Measurements from ENCODE around the gene ZNF304. TPM values are rescaled to one million over a fixed set of nuclear protein-coding genes. Genes with fewer than 3 reads are reported as not detected.

Gene ZNF304
- total RNA-seq (10 to 100 TPM in 6 of 7 donors, 1 to 10 TPM in 1; 9.8 to 16.7 (median 13.3) TPM), polyA plus RNA-seq (1 to 10 TPM; 2.9 to 3.9 (median 3.6) TPM)
- long read RNA-seq, donor 1 = 0 reads
- long read RNA-seq, donor 2, full-length matches to known transcripts = 2 of 2 reads
- long read RNA-seq, donor 2, partial matches to known transcripts = 0 of 2 reads
- long read RNA-seq, donor 2, other reads (novel, unspliced or antisense) = 0 of 2 reads

DNA sequence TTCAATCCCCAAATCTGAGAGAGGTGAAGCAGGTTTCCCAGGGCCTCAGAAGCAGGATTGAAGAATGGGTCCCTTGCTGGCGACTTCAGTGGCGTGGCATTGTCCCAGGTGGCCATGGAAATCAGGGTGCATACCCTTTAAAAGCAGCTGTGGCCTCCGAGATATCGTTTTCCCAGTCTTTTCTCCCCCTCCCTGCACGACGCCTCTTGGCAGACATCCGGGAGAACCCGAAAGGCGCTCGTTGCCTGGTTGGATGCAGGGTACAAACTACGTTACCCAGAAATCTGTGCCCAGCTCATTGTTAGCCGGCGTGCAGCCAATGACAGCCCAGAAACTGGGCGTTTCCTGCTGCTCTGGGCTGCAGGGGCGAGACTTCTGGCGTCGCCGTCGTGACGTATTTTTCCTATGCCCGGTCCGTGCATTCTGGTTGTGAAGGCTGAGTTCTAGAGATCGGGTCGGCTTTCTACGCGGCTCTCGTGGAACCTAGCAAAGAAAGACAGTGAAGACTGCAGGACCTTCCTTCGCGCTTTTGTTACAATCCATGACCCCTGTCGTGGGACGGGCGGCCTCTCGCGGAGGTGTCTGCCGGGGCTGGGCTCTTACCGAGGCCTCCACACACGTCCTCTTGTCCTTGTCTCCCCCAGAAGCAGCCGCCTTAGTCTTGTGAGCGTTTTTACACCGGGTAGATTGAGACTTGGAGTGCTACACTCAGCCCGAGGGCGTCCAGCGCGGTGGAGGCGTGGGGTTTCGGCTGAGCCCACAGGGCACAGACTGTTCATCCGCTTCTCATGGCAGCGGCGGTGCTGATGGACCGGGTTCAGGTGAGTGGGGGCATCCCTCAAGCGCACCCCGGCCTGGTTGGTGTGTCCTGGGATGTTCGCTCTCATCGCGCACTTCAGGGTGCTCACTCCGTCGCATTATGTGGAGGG lies at the start of gene ZNF304:
Gene ZNF304, plus strand, starts transcription at position 395 of the 929 bp plus-strand sequence. Its CDS starts 394 bp downstream, at position 789.
- WGBS, 5 donors = 2 to 4% (median 3%) methylated on average over 42 to 57 of the region's 57 CpGs
- Histone ChIP-seq H3K9me3 (peaks cover 0 to 37% (median 25%) of the 10 kb centered on the region in 8 donors), H3K36me3 (peaks cover 0 to 39% (median 31%) of the 10 kb centered on the region in 6 donors), H3K4me3 (peak within 1 kb of the TSS; percentile 78 to 92 (median 88)), H3K4me1 (peaks cover 15 to 39% (median 24%) of the 10 kb centered on the region in 6 donors), H3K27me3 (replicated peaks in 1 of 7) (peaks cover 0 to 11% (median 0%) of the 10 kb centered on the region in 7 donors), H3K27ac (peak within 1 kb of the TSS; percentile 54 to 87 (median 82))
- TF ChIP-seq POLR2AphosphoS5 (IDR thresholded peaks at IDR 0.05) = peak; percentile 78 to 85 (median 84)
- TF ChIP-seq, protein P1, sequence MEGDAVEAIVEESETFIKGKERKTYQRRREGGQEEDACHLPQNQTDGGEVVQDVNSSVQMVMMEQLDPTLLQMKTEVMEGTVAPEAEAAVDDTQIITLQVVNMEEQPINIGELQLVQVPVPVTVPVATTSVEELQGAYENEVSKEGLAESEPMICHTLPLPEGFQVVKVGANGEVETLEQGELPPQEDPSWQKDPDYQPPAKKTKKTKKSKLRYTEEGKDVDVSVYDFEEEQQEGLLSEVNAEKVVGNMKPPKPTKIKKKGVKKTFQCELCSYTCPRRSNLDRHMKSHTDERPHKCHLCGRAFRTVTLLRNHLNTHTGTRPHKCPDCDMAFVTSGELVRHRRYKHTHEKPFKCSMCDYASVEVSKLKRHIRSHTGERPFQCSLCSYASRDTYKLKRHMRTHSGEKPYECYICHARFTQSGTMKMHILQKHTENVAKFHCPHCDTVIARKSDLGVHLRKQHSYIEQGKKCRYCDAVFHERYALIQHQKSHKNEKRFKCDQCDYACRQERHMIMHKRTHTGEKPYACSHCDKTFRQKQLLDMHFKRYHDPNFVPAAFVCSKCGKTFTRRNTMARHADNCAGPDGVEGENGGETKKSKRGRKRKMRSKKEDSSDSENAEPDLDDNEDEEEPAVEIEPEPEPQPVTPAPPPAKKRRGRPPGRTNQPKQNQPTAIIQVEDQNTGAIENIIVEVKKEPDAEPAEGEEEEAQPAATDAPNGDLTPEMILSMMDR (IDR thresholded peaks at IDR 0.05 in 8 of 11, conservative IDR thresholded peaks at IDR 0.05 in 3 of 11) = no peak
- TF ChIP-seq POLR2A (IDR thresholded peaks at IDR 0.05) = no peak
- intact Hi-C loops (cut with DNase I; ENCODE audit: low total_unique reads) = no loop called here
- peak; percentile 97 for DNase-seq

DNA sequence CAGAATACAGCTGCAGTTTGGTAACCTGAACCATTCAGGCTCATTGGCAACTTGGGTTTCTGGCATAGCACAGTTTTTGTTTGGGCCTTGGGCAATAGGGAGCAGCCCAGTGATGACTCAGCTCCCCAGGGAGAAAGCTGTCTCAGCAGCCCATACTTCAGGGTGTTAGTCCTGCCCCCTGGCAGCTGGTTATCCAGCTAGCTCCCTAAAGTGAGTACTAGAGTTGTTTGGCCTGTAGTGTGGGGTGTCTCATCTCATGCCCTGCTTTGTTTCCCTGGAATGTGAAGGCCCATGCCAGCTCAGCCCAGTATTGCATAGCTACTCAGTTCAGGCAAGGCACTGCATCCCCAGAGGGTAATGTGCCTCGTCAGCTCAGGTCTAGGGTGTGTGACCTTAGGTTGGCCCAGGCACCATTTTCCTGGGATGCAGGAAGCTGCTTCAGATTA lies 49.0 kb upstream of the ZNF304 start:
- intact Hi-C loops (cut with DNase I; ENCODE audit: low total_unique reads) = no loop called here
- 83 to 100% (median 86%) methylated on average over 1 of the region's 1 CpG for WGBS, 5 donors

DNA sequence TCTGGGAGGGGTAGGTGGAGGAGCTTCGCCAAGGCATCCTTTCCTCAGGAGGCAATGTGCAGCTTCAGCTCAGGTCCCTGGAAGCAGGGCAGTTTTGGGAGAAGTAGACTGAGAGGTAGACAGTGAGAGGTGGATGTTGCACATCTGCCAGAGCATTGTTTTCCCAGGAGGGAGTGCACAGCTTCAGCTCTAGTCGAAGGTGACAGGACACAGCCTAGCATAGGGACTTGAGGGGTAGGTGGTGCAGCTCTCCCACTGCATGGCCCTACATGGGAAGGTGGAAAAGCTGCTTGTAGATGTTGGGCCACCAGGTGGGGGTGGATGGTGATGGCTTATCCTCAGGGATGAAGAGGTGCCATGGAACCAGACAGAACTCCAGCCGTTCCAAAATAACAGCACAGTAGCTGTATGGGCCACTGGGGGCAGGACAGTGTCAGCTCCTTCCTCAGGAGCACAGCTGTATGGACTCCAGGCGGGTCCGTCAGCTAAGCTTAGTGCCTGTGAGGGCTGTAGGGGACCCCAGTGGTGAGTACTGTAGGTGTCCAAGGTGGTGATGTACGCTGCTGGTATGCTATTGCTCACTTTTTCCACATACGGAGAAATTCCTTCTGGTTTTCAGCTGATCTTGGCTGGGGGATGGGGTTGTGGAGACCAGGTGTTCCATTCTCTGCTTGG lies 48.2 kb upstream of the ZNF304 start:
- H3K27ac ChIP-seq = no peak overlapping the region
- intact Hi-C loops (cut with DNase I; ENCODE audit: low total_unique reads) = no loop called here
- H3K9me3 ChIP-seq = peaks cover 0 to 5% (median 0%) of the 10 kb centered on the region in 8 donors
- peaks cover 0 to 78% (median 27%) of the 10 kb centered on the region in 6 donors for H3K36me3 ChIP-seq
- no peaks in the 10 kb centered on the region for H3K27me3 ChIP-seq (replicated peaks in 1 of 7)
- H3K4me1 ChIP-seq = peaks cover 0 to 3% (median 0%) of the 10 kb centered on the region in 6 donors
- WGBS, 5 donors = 82 to 98% (median 93%) methylated on average over 7 of the region's 7 CpGs
- no peak for DNase-seq
- TF ChIP-seq, protein P1 (IDR thresholded peaks at IDR 0.05 in 8 of 11, conservative IDR thresholded peaks at IDR 0.05 in 3 of 11) = no peak
- TF ChIP-seq POLR2A (IDR thresholded peaks at IDR 0.05) (no peak), POLR2AphosphoS5 (IDR thresholded peaks at IDR 0.05) (no peak)
- no peak overlapping the region for H3K4me3 ChIP-seq

More for the DNA sequence above, 49.0 kb upstream of the ZNF304 start:
- Histone ChIP-seq H3K4me3 (no peak overlapping the region), H3K27me3 (replicated peaks in 1 of 7) (no peaks in the 10 kb centered on the region), H3K4me1 (peaks cover 0 to 3% (median 0%) of the 10 kb centered on the region in 6 donors), H3K9me3 (peaks cover 0 to 5% (median 0%) of the 10 kb centered on the region in 8 donors), H3K27ac (peak overlapping the region in 1 of 8 donors; percentile 8), H3K36me3 (peaks cover 0 to 86% (median 30%) of the 10 kb centered on the region in 6 donors)
- DNase-seq = no peak
- TF ChIP-seq, protein P1 (IDR thresholded peaks at IDR 0.05 in 8 of 11, conservative IDR thresholded peaks at IDR 0.05 in 3 of 11) = no peak
- TF ChIP-seq POLR2A (IDR thresholded peaks at IDR 0.05) (no peak), POLR2AphosphoS5 (IDR thresholded peaks at IDR 0.05) (no peak)
